K562 (cell line): Measurements from ENCODE around the gene ORMDL3. TPM values are rescaled to one million over a fixed set of nuclear protein-coding genes. Genes with fewer than 3 reads are reported as not detected.

ENCODE experiments used
- BDP1 ChIP-seq: IDR thresholded peaks from 3 replicates; pipeline ENCODE4 v1.6.1; 2011; ENCODE audit not compliant: insufficient read length, insufficient read depth
- BRF1 ChIP-seq: IDR thresholded peaks from 3 replicates; pipeline ENCODE4 v1.6.1; 2011; ENCODE audit warnings: borderline replicate concordance, mild to moderate bottlenecking; ENCODE audit not compliant: insufficient read length; ENCODE audit errors: extremely low read depth
- CHD2 ChIP-seq: IDR thresholded peaks from 2 replicates; pipeline ENCODE4 v1.6.1; 2011; ENCODE audit warnings: low read depth, low read length
- EGR1 ChIP-seq: fragments of 450-650 bp; conservative IDR thresholded peaks from 2 replicates; pipeline ENCODE4 v1.6.1; 2017; ENCODE audit warnings: mild to moderate bottlenecking
- ELF4 ChIP-seq: fragments of 450-650 bp; formaldehyde crosslinking; IDR thresholded peaks from 2 replicates; pipeline ENCODE4 v1.4.0; 2022; ENCODE audit warnings: missing genetic modification characterization
- FOXM1 ChIP-seq, 2 experiments: fragments of 450-650 bp in 1 of 2; sonication (generic) in 1 of 2; formaldehyde crosslinking in 1 of 2; IDR thresholded peaks; 2 replicates each; pipeline versions ENCODE4 v1.6.1 to v1.9.0; 2017 to 2022; ENCODE audit warnings: low read depth in 2 of 2, mild to moderate bottlenecking in 2 of 2, missing genetic modification reagents in 1 of 2, moderate library complexity in 1 of 2
- HINFP ChIP-seq: fragments of 450-650 bp; conservative IDR thresholded peaks from 2 replicates; pipeline ENCODE4 v1.6.1; 2016; ENCODE audit warnings: missing genetic modification characterization, low read depth, mild to moderate bottlenecking, control low read depth, missing compliant biosample characterization
- KHSRP ChIP-seq: fragments of 450-650 bp; IDR thresholded peaks from 2 replicates; pipeline ENCODE4 v1.6.1; 2017
- LCOR ChIP-seq: sonication (generic); formaldehyde crosslinking; IDR thresholded peaks from 2 replicates; pipeline ENCODE4 v1.8.0; 2022; ENCODE audit warnings: mild to moderate bottlenecking, missing genetic modification reagents
- MEF2D ChIP-seq: conservative IDR thresholded peaks from 2 replicates; pipeline ENCODE4 v1.6.1; 2016; ENCODE audit warnings: low read depth, missing genetic modification characterization, missing compliant biosample characterization
- MTA2 ChIP-seq: fragments of 450-650 bp; IDR thresholded peaks from 2 replicates; pipeline ENCODE4 v1.6.1; 2016; ENCODE audit warnings: low read depth
- NCOA6 ChIP-seq: fragments of 450-650 bp; IDR thresholded peaks from 2 replicates; pipeline ENCODE4 v1.6.1; 2017; ENCODE audit warnings: mild to moderate bottlenecking
- NFRKB ChIP-seq: fragments of 450-650 bp; IDR thresholded peaks from 2 replicates; pipeline ENCODE4 v1.6.1; 2016; ENCODE audit warnings: low read depth
- NRF1 ChIP-seq, 2 experiments: fragments of 450-650 bp; IDR thresholded peaks in 1 of 2; conservative IDR thresholded peaks in 1 of 2; 2 replicates each; pipeline ENCODE4 v1.6.1; 2014; ENCODE audit warnings: mild to moderate bottlenecking in 2 of 2
- NUFIP1 ChIP-seq: fragments of 450-650 bp; IDR thresholded peaks from 2 replicates; pipeline ENCODE4 v1.6.1; 2018; ENCODE audit not compliant: partially characterized antibody
- SAFB ChIP-seq: fragments of 200-400 bp; formaldehyde crosslinking; IDR thresholded peaks from 2 replicates; pipeline ENCODE4 v1.6.1; 2017; ENCODE audit warnings: low read depth, low read length, borderline replicate concordance
- SMAD4 ChIP-seq: fragments of 250-450 bp; sonication (Bioruptor Pico); conservative IDR thresholded peaks from 2 replicates; pipeline ENCODE4 v1.8.0; 2021; ENCODE audit warnings: inconsistent platforms, mild to moderate bottlenecking, moderate library complexity
- SNIP1 ChIP-seq: fragments of 450-650 bp; IDR thresholded peaks from 2 replicates; pipeline ENCODE4 v1.7.1; 2017; ENCODE audit warnings: low read depth, mild to moderate bottlenecking
- TAF15 ChIP-seq: fragments of 200-400 bp; formaldehyde crosslinking; IDR thresholded peaks from 2 replicates; pipeline ENCODE4 v1.6.1; 2017; ENCODE audit warnings: mild to moderate bottlenecking, low read depth, low read length, moderate library complexity
- THRA ChIP-seq: fragments of 450-650 bp; IDR thresholded peaks from 2 replicates; pipeline ENCODE4 v1.6.1; 2017; ENCODE audit warnings: mild to moderate bottlenecking, moderate library complexity
- TSC22D4 ChIP-seq: fragments of 450-650 bp; IDR thresholded peaks from 2 replicates; pipeline ENCODE4 v1.6.1; 2016; ENCODE audit warnings: missing genetic modification characterization, missing biosample characterization, control low read depth
- ZBTB12 ChIP-seq: fragments of 250-450 bp; sonication (Bioruptor Pico); IDR thresholded peaks from 2 replicates; pipeline ENCODE4 v1.4.0; 2020
- ZBTB8A ChIP-seq: fragments of 450-650 bp; IDR thresholded peaks from 2 replicates; pipeline ENCODE4 v1.6.1; 2018; ENCODE audit warnings: mild to moderate bottlenecking, moderate library complexity; ENCODE audit not compliant: partially characterized antibody
- ZFP1 ChIP-seq: fragments of 450-650 bp; formaldehyde crosslinking; IDR thresholded peaks from 2 replicates; pipeline ENCODE4 v1.4.0; 2020; ENCODE audit warnings: mild to moderate bottlenecking, mixed read lengths
- ZFX ChIP-seq: sonication (generic); formaldehyde crosslinking; IDR thresholded peaks from 2 replicates; pipeline ENCODE4 v1.8.0; 2022; ENCODE audit warnings: mild to moderate bottlenecking, missing genetic modification reagents, moderate library complexity
- ZNF121 ChIP-seq: sonication (generic); formaldehyde crosslinking; conservative IDR thresholded peaks from 2 replicates; pipeline ENCODE4 v1.8.0; 2022; ENCODE audit warnings: missing genetic modification reagents
- ZNF140 ChIP-seq: fragments of 250-450 bp; sonication (Bioruptor Pico); IDR thresholded peaks from 2 replicates; pipeline ENCODE4 v1.8.0; 2021; ENCODE audit warnings: moderate library complexity, mild to moderate bottlenecking, inconsistent platforms
- ZNF354B ChIP-seq: fragments of 250-450 bp; sonication (Bioruptor Pico); IDR thresholded peaks from 2 replicates; pipeline ENCODE4 v1.4.0; 2020
- ZNF77 ChIP-seq: fragments of 250-450 bp; sonication (Bioruptor Pico); IDR thresholded peaks from 2 replicates; pipeline ENCODE4 v1.5.0; 2020
- polyA plus RNA-seq, 8 experiments: library from polyadenylated mRNA; depleted of rRNA in 4 of 8; stranded (reverse) in 5 of 8; unstranded in 3 of 8; fragments of >200 nt; fragmentation: Nextera tagmentation in 2 of 8; fragmentation: Illumina TruSeq in 1 of 8; extraction: Ambion mirVana in 2 of 8; extraction: Trizol in 1 of 8; gene quantifications; 2 replicates each; pipeline versions ENCODE4 v1.2.1 to v1.2.3, GENCODE V29; 2011 to 2014; ENCODE audit warnings: inconsistent platforms in 1 of 8, missing spikeins in 1 of 8
- total RNA-seq, 7 experiments: library from RNA; depleted of rRNA in 6 of 7; stranded (reverse); fragments of >200 nt in 6 of 7; fragmentation: Illumina TruSeq in 2 of 7; extraction: Trizol in 2 of 7; gene quantifications; 2 replicates each; pipeline versions ENCODE4 v1.2.1 to v1.2.3, GENCODE V29; 2011 to 2021; ENCODE audit warnings: low replicate concordance in 1 of 7

The ORMDL3 gene
- total and polyA plus RNA-seq, 9 of the 15 experiments (the other 6 are each of a cell fraction or from before 2014, with no cell fraction given) = 2.7 to 57.4 (median 27.1) TPM

GRCh38 chr17:39952680-39953470 lies 25.5 kb upstream of the ORMDL3 start (continued):
- no peak for TF ChIP-seq ZNF121 (CRISPR knock-in tag)
- TF ChIP-seq MEF2D (tag) = no peak
- peak; percentile 85 to 87 for TF ChIP-seq NRF1 (conservative IDR thresholded peaks at IDR 0.05 in 1 of 2, IDR thresholded peaks at IDR 0.05 in 1 of 2)
- TF ChIP-seq BRF1 = no peak
- no peak for TF ChIP-seq NFRKB
- no peak for TF ChIP-seq SAFB
- no peak for TF ChIP-seq ZBTB8A
- no peak for TF ChIP-seq ZFP1
- no peak for TF ChIP-seq SNIP1
- no peak for TF ChIP-seq ZNF140 (CRISPR knock-in tag)
- no peak for TF ChIP-seq SMAD4 (CRISPR knock-in tag)
- TF ChIP-seq TAF15 = no peak
- no peak for TF ChIP-seq NUFIP1
- TF ChIP-seq ZNF77 = no peak
- TF ChIP-seq ZFX (CRISPR knock-in tag) = peak; percentile 49; the same call in 1 of the 2 replicates
- TF ChIP-seq KHSRP = no peak
- TF ChIP-seq ZNF354B (CRISPR knock-in tag) = no peak
- no peak for TF ChIP-seq MTA2
- no peak for TF ChIP-seq HINFP (tag)
- no peak for TF ChIP-seq THRA
- TF ChIP-seq NCOA6 = no peak
- TF ChIP-seq ELF4 (CRISPR knock-in tag) = 0 out of 2 replicates have a peak, but pooled peaks have one; percentile 36
- no peak for TF ChIP-seq FOXM1 (IDR thresholded peaks at IDR 0.05; ENCODE audit: low read depth)
- no peak for TF ChIP-seq FOXM1 (CRISPR knock-in tag; IDR thresholded peaks at IDR 0.05; ENCODE audit: low read depth)
- no peak for TF ChIP-seq LCOR (CRISPR knock-in tag)
- no peak for TF ChIP-seq BDP1
- TF ChIP-seq EGR1 = peak; percentile 89
- TF ChIP-seq ZBTB12 (CRISPR knock-in tag) = no peak
- TF ChIP-seq TSC22D4 (tag) = no peak
- TF ChIP-seq CHD2 = no peak
